ENCODE data around the gene GUCY1A1. TPM values are rescaled to one million over a fixed set of nuclear protein-coding genes. Genes with fewer than 3 reads are reported as not detected.

The GUCY1A1 gene
- total and polyA plus RNA-seq, 8 donors, result 78.0 to 155 (median 114) TPM

- DNase-seq (no peak), ATAC-seq (no peak)
- H3K4me3 ChIP-seq, result no peak overlapping the region
- H3K27ac ChIP-seq, result no peak overlapping the region
- H3K36me3 ChIP-seq, result peaks cover 0 to 21% of the 10 kb centered on the region in 2 donors
- no peak for TF ChIP-seq CTCF (IDR thresholded peaks at IDR 0.05)
- H3K27me3 ChIP-seq, result no peaks in the 10 kb centered on the region
- H3K4me1 ChIP-seq, result no peaks in the 10 kb centered on the region
- no peaks in the 10 kb centered on the region for H3K9me3 ChIP-seq
- intact Hi-C loops (cut with DNase I), result no loop called here
These were observed 46.2 kb downstream of the GUCY1A1 start for GRCh38 chr4:155712846-155713245.

GRCh38 chr4:155713911-155714310 lies 47.3 kb downstream of the GUCY1A1 start:
- Histone ChIP-seq H3K4me1 (no peaks in the 10 kb centered on the region), H3K36me3 (peaks cover 0 to 21% of the 10 kb centered on the region in 2 donors), H3K9me3 (no peaks in the 10 kb centered on the region), H3K27ac (no peak overlapping the region), H3K4me3 (no peak overlapping the region), H3K27me3 (no peaks in the 10 kb centered on the region)
- ATAC-seq (no peak), DNase-seq (no peak)
- no peak for TF ChIP-seq CTCF (IDR thresholded peaks at IDR 0.05)
- intact Hi-C loops (cut with DNase I), result no loop called here

- no peaks in the 10 kb centered on the region for H3K9me3 ChIP-seq
- H3K36me3 ChIP-seq, result no peaks in the 10 kb centered on the region
- DNase-seq, result no peak
- H3K27ac ChIP-seq, result peak overlapping the region in 1 of 2 donors; percentile 13
- H3K27me3 ChIP-seq, result no peaks in the 10 kb centered on the region
- H3K4me3 ChIP-seq, result no peak overlapping the region
- intact Hi-C loops (cut with DNase I), result no loop called here
- no peaks in the 10 kb centered on the region for H3K4me1 ChIP-seq
- ATAC-seq, result no peak
- TF ChIP-seq CTCF (IDR thresholded peaks at IDR 0.05), result no peak
These were observed 55.7 kb downstream of the GUCY1A1 start for GRCh38 chr4:155722336-155722735.

- ATAC-seq, result peak; percentile 14
- no peaks in the 10 kb centered on the region for H3K36me3 ChIP-seq
- no peaks in the 10 kb centered on the region for H3K27me3 ChIP-seq
- TF ChIP-seq CTCF (IDR thresholded peaks at IDR 0.05), result no peak
- intact Hi-C loops (cut with DNase I), result no loop called here
- H3K27ac ChIP-seq, result peak overlapping the region in 1 of 2 donors; percentile 13
- DNase-seq, result no peak
- no peaks in the 10 kb centered on the region for H3K9me3 ChIP-seq
- H3K4me1 ChIP-seq, result no peaks in the 10 kb centered on the region
- no peak overlapping the region for H3K4me3 ChIP-seq
These were observed 56.3 kb downstream of the GUCY1A1 start for GRCh38 chr4:155722816-155723499.

GRCh38 chr4:155724731-155725130 lies 58.1 kb downstream of the GUCY1A1 start:
- no peak for TF ChIP-seq CTCF (IDR thresholded peaks at IDR 0.05)
- Histone ChIP-seq H3K36me3 (no peaks in the 10 kb centered on the region), H3K4me3 (no peak overlapping the region), H3K4me1 (no peaks in the 10 kb centered on the region), H3K9me3 (no peaks in the 10 kb centered on the region), H3K27ac (no peak overlapping the region), H3K27me3 (no peaks in the 10 kb centered on the region)
- intact Hi-C loops (cut with DNase I), result no loop called here
- DNase-seq, result no peak
- ATAC-seq, result no peak
